ENCODE results near the gene CBLB. TPM values are rescaled to one million over a fixed set of nuclear protein-coding genes. Genes with fewer than 3 reads are reported as not detected.

The CBLB gene
- polyA plus RNA-seq, 1 experiment, result 24.7 TPM

DNA sequence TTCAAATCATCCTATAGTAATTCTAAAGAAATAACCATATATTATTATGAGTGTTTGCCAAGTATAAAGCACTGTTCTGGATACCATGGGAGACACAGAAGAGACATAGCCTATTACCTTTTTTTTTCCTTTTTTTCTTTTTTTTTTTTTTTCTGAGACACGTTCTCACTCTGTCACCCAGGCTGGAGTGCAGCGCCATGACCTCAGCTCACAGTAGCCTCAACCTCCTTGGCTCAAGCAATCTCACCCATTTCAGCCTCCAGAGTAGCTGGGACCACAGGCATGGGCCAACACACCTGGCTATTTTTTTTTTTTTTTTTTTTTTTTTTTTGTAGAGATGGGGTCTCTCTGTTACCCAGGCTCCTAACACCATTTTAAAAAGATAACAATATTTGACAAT, 30.9 kb downstream of the CBLB start:
- H3K27me3 ChIP-seq (ENCODE audit: control insufficient read depth, insufficient read depth, low read length), result no peaks in the 10 kb centered on the region
- no peak overlapping the region for H3K4me3 ChIP-seq (ENCODE audit: low read depth, low read length)
- TF ChIP-seq, protein P1, sequence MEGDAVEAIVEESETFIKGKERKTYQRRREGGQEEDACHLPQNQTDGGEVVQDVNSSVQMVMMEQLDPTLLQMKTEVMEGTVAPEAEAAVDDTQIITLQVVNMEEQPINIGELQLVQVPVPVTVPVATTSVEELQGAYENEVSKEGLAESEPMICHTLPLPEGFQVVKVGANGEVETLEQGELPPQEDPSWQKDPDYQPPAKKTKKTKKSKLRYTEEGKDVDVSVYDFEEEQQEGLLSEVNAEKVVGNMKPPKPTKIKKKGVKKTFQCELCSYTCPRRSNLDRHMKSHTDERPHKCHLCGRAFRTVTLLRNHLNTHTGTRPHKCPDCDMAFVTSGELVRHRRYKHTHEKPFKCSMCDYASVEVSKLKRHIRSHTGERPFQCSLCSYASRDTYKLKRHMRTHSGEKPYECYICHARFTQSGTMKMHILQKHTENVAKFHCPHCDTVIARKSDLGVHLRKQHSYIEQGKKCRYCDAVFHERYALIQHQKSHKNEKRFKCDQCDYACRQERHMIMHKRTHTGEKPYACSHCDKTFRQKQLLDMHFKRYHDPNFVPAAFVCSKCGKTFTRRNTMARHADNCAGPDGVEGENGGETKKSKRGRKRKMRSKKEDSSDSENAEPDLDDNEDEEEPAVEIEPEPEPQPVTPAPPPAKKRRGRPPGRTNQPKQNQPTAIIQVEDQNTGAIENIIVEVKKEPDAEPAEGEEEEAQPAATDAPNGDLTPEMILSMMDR (IDR thresholded peaks at IDR 0.05; ENCODE audit: low read depth, low read length), result no peak
- ChIA-PET CTCF (interaction anchor here (0.7 to 2.0 kb wide), 4 partner anchors 10 to 1281 kb away, joined by 3 to 4 read pairs (median 4); no protein-coding TSS in a partner anchor), POLR2A (no interaction called here)
- DNase-seq (ENCODE audit: low read depth, low spot score), result no peak
- no peak overlapping the region for H3K27ac ChIP-seq (ENCODE audit: low read depth, low read length)
- no peaks in the 10 kb centered on the region for H3K9me3 ChIP-seq (ENCODE audit: control insufficient read depth, insufficient read depth, low read length)

DNA sequence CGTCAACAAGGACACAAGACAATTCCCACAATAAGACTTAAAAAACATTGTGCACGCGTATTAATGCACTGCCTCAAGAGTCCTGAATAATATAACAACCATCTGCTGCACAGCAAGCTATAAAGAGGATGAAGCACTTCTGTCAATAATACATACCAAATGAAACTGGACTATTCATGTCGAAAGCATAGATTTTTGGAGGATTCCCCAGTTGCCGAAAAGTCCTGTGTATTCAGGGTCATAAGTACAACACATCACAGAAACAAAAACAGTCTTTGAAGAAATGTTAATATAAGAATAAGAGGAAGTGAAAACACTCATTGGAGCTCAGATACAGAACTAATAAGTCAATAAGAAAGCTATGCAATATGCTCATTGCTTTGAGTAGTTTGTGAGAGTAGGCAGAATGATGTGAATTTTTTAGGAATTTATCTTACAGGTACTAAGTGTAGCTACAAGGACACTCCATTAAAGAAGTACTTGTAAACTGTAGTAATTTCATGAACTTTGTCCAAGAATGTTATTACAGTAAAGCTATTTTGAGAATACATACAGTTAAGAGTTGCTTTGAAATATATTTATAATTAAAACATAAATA, 31.6 kb downstream of the CBLB start:
- no peak for DNase-seq (ENCODE audit: low read depth, low spot score)
- H3K4me3 ChIP-seq (ENCODE audit: low read depth, low read length), result no peak overlapping the region
- no peaks in the 10 kb centered on the region for H3K9me3 ChIP-seq (ENCODE audit: control insufficient read depth, insufficient read depth, low read length)
- no peak overlapping the region for H3K27ac ChIP-seq (ENCODE audit: low read depth, low read length)
- TF ChIP-seq, protein P1 (IDR thresholded peaks at IDR 0.05; ENCODE audit: low read depth, low read length), result no peak
- no peaks in the 10 kb centered on the region for H3K27me3 ChIP-seq (ENCODE audit: control insufficient read depth, insufficient read depth, low read length)
- POLR2A ChIA-PET, result interaction anchor here (0.6 to 1.3 kb wide), 2 partner anchors 14 to 420 kb away, joined by 6 to 13 read pairs; no protein-coding TSS in a partner anchor
- CTCF ChIA-PET, result interaction anchor here (0.7 to 2.0 kb wide), 4 partner anchors 9 to 1281 kb away, joined by 3 to 4 read pairs (median 4); no protein-coding TSS in a partner anchor

DNA sequence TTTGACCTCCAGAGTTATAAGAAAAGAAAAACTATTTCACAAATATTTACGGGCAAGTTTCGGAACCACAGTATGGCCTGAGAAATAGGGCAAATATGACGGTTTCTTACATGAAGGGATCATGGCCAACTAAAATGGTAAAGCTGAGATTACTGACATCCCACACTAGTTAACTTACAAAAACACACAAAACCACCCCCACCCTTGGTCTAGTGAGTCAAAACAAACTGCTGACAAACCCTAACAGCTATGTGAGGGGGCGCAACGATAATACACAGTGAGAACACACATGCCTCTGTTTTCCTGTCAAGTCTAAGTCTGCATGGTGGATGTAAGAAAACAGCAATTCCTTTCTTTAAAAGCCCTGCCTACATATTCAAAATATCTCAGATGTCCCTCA, 32.3 kb downstream of the CBLB start:
- H3K27ac ChIP-seq (ENCODE audit: low read depth, low read length), result no peak overlapping the region
- ChIA-PET POLR2A (interaction anchor here (0.6 to 1.3 kb wide), 5 partner anchors 13 to 509 kb away, joined by 4 to 13 read pairs (median 4); no protein-coding TSS in a partner anchor), CTCF (interaction anchor here (2.0 kb wide), 1 partner anchor 9 kb away, joined by 4 read pairs; no protein-coding TSS in a partner anchor)
- H3K4me3 ChIP-seq (ENCODE audit: low read depth, low read length), result no peak overlapping the region
- no peaks in the 10 kb centered on the region for H3K9me3 ChIP-seq (ENCODE audit: control insufficient read depth, insufficient read depth, low read length)
- no peaks in the 10 kb centered on the region for H3K27me3 ChIP-seq (ENCODE audit: control insufficient read depth, insufficient read depth, low read length)
- TF ChIP-seq, protein P1 (IDR thresholded peaks at IDR 0.05; ENCODE audit: low read depth, low read length), result no peak
- peak; percentile 74 for DNase-seq (ENCODE audit: low read depth, low spot score)

DNA sequence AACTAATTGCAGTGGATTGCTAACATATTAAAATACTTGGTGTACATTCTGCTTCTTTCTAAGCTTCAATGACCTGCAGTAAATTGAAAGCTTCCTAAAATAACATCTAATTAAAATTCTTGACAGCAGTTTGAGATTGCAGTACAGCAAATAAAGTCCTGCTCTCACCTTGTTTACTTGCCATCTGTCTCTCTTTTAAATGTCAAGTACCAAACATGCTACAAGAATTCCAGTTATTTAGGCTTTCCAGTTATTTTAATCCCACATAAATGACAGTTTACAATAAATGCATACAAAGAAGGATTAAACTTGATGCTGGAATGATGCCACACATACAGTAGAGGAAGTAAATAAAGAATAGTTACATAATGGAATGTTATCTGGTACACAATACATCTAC, 33.2 kb downstream of the CBLB start:
- POLR2A ChIA-PET, result interaction anchor here (0.9 to 2.2 kb wide), 2 partner anchors 12 to 33 kb away, joined by 3 to 7 read pairs; partner anchors contain the start of gene CBLB
- no peak overlapping the region for H3K4me3 ChIP-seq (ENCODE audit: low read depth, low read length)
- H3K27ac ChIP-seq (ENCODE audit: low read depth, low read length), result no peak overlapping the region
- TF ChIP-seq, protein P1 (IDR thresholded peaks at IDR 0.05; ENCODE audit: low read depth, low read length), result no peak
- CTCF ChIA-PET, result no interaction called here
- H3K9me3 ChIP-seq (ENCODE audit: control insufficient read depth, insufficient read depth, low read length), result no peaks in the 10 kb centered on the region
- H3K27me3 ChIP-seq (ENCODE audit: control insufficient read depth, insufficient read depth, low read length), result no peaks in the 10 kb centered on the region
- no peak for DNase-seq (ENCODE audit: low read depth, low spot score)

DNA sequence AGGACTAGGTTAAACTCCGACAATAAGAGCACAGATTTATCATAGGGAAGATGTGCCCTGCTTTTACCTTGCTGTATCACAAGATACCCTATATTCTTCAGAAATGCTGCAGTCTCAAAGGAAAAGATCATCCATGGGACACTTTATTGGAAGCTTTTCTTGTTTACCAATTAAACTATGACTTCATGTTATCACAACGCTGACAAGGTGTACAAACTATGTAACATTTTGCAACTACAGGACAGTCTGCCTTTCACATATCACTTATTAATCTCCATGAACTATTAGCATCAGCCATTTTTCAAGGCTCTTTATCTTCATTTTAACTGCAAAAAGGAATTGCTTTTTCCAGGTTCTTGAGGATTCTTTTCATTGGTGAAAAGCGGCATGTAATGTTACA, 34.0 kb downstream of the CBLB start:
- TF ChIP-seq, protein P1 (IDR thresholded peaks at IDR 0.05; ENCODE audit: low read depth, low read length), result no peak
- Histone ChIP-seq H3K27ac (ENCODE audit: low read depth, low read length) (no peak overlapping the region), H3K4me3 (ENCODE audit: low read depth, low read length) (no peak overlapping the region), H3K9me3 (ENCODE audit: control insufficient read depth, insufficient read depth, low read length) (no peaks in the 10 kb centered on the region), H3K27me3 (ENCODE audit: control insufficient read depth, insufficient read depth, low read length) (no peaks in the 10 kb centered on the region)
- DNase-seq (ENCODE audit: low read depth, low spot score), result no peak
- ChIA-PET CTCF (no interaction called here), POLR2A (interaction anchor here (0.9 to 2.2 kb wide), 2 partner anchors 11 to 34 kb away, joined by 3 to 7 read pairs; partner anchors contain the start of gene CBLB)

All from AG04450 (cell line).